Liver (tissue), 9 donors: Measurements from ENCODE around the gene CCDC201. TPM values are rescaled to one million over a fixed set of nuclear protein-coding genes. Genes with fewer than 3 reads are reported as not detected.
A peak's percentile ranks its signal among the peaks of the same experiment; 100 is the strongest.

ENCODE experiments used
- DNase-seq: peaks from one replicate; pipeline ENCODE4 v3.0.0-alpha.2; 2017; ENCODE audit warnings: low spot score
- H3K27ac ChIP-seq, 2 donors: one replicate each; pipeline ENCODE4 v1.7.0; 2013; ENCODE audit warnings: inconsistent platforms in 2 of 2, low read length in 2 of 2, control low read depth in 1 of 2, low read depth in 1 of 2, mild to moderate bottlenecking in 1 of 2
- H3K27me3 ChIP-seq, 4 donors: one replicate each; pipeline versions ENCODE4 v1.6.1 to v1.7.0; 2013; ENCODE audit warnings: low read length in 3 of 4, inconsistent platforms in 1 of 4, mild to moderate bottlenecking in 1 of 4, moderate library complexity in 1 of 4; ENCODE audit not compliant: control insufficient read depth in 4 of 4, insufficient read depth in 4 of 4
- H3K36me3 ChIP-seq, 4 donors: one replicate each; pipeline versions ENCODE4 v1.6.1 to v1.7.0; 2013; ENCODE audit warnings: low read length in 3 of 4, mild to moderate bottlenecking in 3 of 4, low read depth in 1 of 4, moderate library complexity in 1 of 4; ENCODE audit not compliant: control insufficient read depth in 4 of 4, insufficient read depth in 3 of 4
- H3K4me1 ChIP-seq, 4 donors: one replicate each; pipeline versions ENCODE4 v1.6.1 to v1.7.0; 2013; ENCODE audit warnings: low read length in 3 of 4, mild to moderate bottlenecking in 3 of 4, moderate library complexity in 1 of 4; ENCODE audit not compliant: control insufficient read depth in 4 of 4, insufficient read depth in 4 of 4
- H3K4me3 ChIP-seq, 3 donors: one replicate each; pipeline versions ENCODE4 v1.6.1 to v1.7.0; 2013; ENCODE audit warnings: low read length in 3 of 3, control low read depth in 1 of 3, low read depth in 1 of 3, mild to moderate bottlenecking in 1 of 3
- H3K9ac ChIP-seq, 2 donors: one replicate each; pipeline ENCODE4 v1.7.0; 2013; ENCODE audit warnings: low read length in 2 of 2, mild to moderate bottlenecking in 2 of 2, moderate library complexity in 2 of 2, control low read depth in 1 of 2, low read depth in 1 of 2
- H3K9me3 ChIP-seq, 4 donors: one replicate each; pipeline versions ENCODE4 v1.6.1 to v1.7.0; 2013; ENCODE audit warnings: low read length in 3 of 4; ENCODE audit not compliant: control insufficient read depth in 4 of 4
- ATF3 ChIP-seq: IDR thresholded peaks from 2 replicates; pipeline ENCODE4 v1.6.1; 2016; ENCODE audit warnings: antibody characterized with exemption
- CTCF ChIP-seq: fragments of 150-350 bp; IDR thresholded peaks from 2 replicates; pipeline ENCODE4 v1.5.1; 2017; ENCODE audit warnings: improper control_type of control experiment, low read depth, low read length; ENCODE audit not compliant: missing input control
- EGR1 ChIP-seq, 2 donors: IDR thresholded peaks; 2 replicates each; pipeline ENCODE4 v1.6.1; 2016 to 2018; ENCODE audit warnings: antibody characterized with exemption in 2 of 2, low read depth in 2 of 2
- FOXA1 ChIP-seq: IDR thresholded peaks from 2 replicates; pipeline ENCODE4 v1.6.1; 2016; ENCODE audit warnings: antibody characterized with exemption
- FOXA2 ChIP-seq: IDR thresholded peaks from 2 replicates; pipeline ENCODE4 v1.6.1; 2016; ENCODE audit warnings: antibody characterized with exemption
- HNF4A ChIP-seq, 2 donors: conservative IDR thresholded peaks; 2 replicates each; pipeline ENCODE4 v1.6.1; 2016; ENCODE audit warnings: antibody characterized with exemption in 2 of 2, mild to moderate bottlenecking in 2 of 2
- HNF4G ChIP-seq: IDR thresholded peaks from 2 replicates; pipeline ENCODE4 v1.6.1; 2016; ENCODE audit warnings: antibody characterized with exemption
- JUND ChIP-seq, 2 donors: IDR thresholded peaks; 2 replicates each; pipeline ENCODE4 v1.6.1; 2016; ENCODE audit warnings: antibody characterized with exemption in 2 of 2
- MAX ChIP-seq: IDR thresholded peaks from 2 replicates; pipeline ENCODE4 v1.6.1; 2016; ENCODE audit warnings: antibody characterized with exemption
- NR2F2 ChIP-seq: IDR thresholded peaks from 2 replicates; pipeline ENCODE4 v1.6.1; 2016; ENCODE audit warnings: antibody characterized with exemption
- RAD21 ChIP-seq, 2 donors: IDR thresholded peaks; 2 replicates each; pipeline ENCODE4 v1.6.1; 2016; ENCODE audit warnings: antibody characterized with exemption in 2 of 2, mild to moderate bottlenecking in 2 of 2
- REST ChIP-seq: IDR thresholded peaks from 2 replicates; pipeline ENCODE4 v1.6.1; 2016; ENCODE audit warnings: antibody characterized with exemption, mild to moderate bottlenecking
- RXRA ChIP-seq, 2 donors: IDR thresholded peaks; 2 replicates each; pipeline ENCODE4 v1.6.1; 2017 to 2018; ENCODE audit warnings: antibody characterized with exemption in 2 of 2, mild to moderate bottlenecking in 1 of 2
- SP1 ChIP-seq: IDR thresholded peaks from 2 replicates; pipeline ENCODE4 v1.6.1; 2018; ENCODE audit warnings: antibody characterized with exemption, mild to moderate bottlenecking
- TAF1 ChIP-seq: conservative IDR thresholded peaks from 2 replicates; pipeline ENCODE4 v1.6.1; 2016; ENCODE audit warnings: antibody characterized with exemption, mild to moderate bottlenecking
- YY1 ChIP-seq: IDR thresholded peaks from 2 replicates; pipeline ENCODE4 v1.6.1; 2016; ENCODE audit warnings: antibody characterized with exemption, mild to moderate bottlenecking
- ZBTB33 ChIP-seq: IDR thresholded peaks from 2 replicates; pipeline ENCODE4 v1.6.1; 2016; ENCODE audit warnings: antibody characterized with exemption
- WGBS: extraction: QIAGEN DNeasy Blood & Tissue Kit; methylation state at CpG from one replicate; pipeline ENCODE4 v1.1.7; 2013; 5-methylcytosine and 5-hydroxymethylcytosine counted together
- polyA plus RNA-seq, 2 donors: library from polyadenylated mRNA; stranded (reverse) in 1 of 2; unstranded in 1 of 2; fragments of 200-250 nt in 1 of 2; fragments of >200 nt in 1 of 2; fragmentation: Nextera tagmentation in 1 of 2; extraction: Ambion mirVana in 1 of 2; gene quantifications; one replicate each; pipeline versions ENCODE4 v1.2.1 to v1.2.3, GENCODE V29; 2013 to 2015
- total RNA-seq, 2 donors: library from RNA; depleted of rRNA; stranded (reverse); fragments of >200 nt; gene quantifications; one replicate each; pipeline ENCODE4 v1.2.3, GENCODE V29; 2014
- donor health status: healthy.
- donor health status: healthy.
- donor health status: healthy.
- donor health status: healthy.
- donor health status: healthy.

Gene CCDC201
- total and polyA plus RNA-seq, 4 donors = not detected

GRCh38 chr7:45880433-45880860 is 7.6 kb upstream of the CCDC201 start (continued):
- peak; percentile 40 for TF ChIP-seq REST
- TF ChIP-seq EGR1 (IDR thresholded peaks at IDR 0.05; ENCODE audit: low read depth in 2 of 2) = peak; percentile 96 to 98

GRCh38 chr7:45878457-45879144 is 5.7 kb upstream of the CCDC201 start:
- TF ChIP-seq ZBTB33 = no peak
- TF ChIP-seq TAF1 = no peak
- TF ChIP-seq HNF4G = no peak
- TF ChIP-seq SP1 = no peak
- TF ChIP-seq YY1 = no peak
- TF ChIP-seq HNF4A (conservative IDR thresholded peaks at IDR 0.05) = no peak
- no peak for TF ChIP-seq RXRA (IDR thresholded peaks at IDR 0.05)
- no peak for TF ChIP-seq ATF3
- H3K27ac ChIP-seq = no peak overlapping the region
- 37% methylated on average over 3 of the region's 3 CpGs for WGBS
- no peaks in the 10 kb centered on the region for H3K36me3 ChIP-seq
- no peak overlapping the region for H3K4me3 ChIP-seq
- no peaks in the 10 kb centered on the region for H3K27me3 ChIP-seq
- no peaks in the 10 kb centered on the region for H3K9me3 ChIP-seq
- no peak for DNase-seq
- H3K4me1 ChIP-seq = peaks cover 0 to 23% (median 10%) of the 10 kb centered on the region in 4 donors
- no peak overlapping the region for H3K9ac ChIP-seq

GRCh38 chr7:45876519-45876918 is 3.6 kb upstream of the CCDC201 start:
- WGBS = 64% methylated on average over 2 of the region's 2 CpGs
- H3K27me3 ChIP-seq = no peaks in the 10 kb centered on the region
- no peak for DNase-seq
- H3K4me3 ChIP-seq = no peak overlapping the region
- H3K4me1 ChIP-seq = peaks cover 0 to 14% (median 5%) of the 10 kb centered on the region in 4 donors
- no peaks in the 10 kb centered on the region for H3K36me3 ChIP-seq
- no peak overlapping the region for H3K9ac ChIP-seq
- no peaks in the 10 kb centered on the region for H3K9me3 ChIP-seq
- peak overlapping the region in 1 of 2 donors; percentile 22 for H3K27ac ChIP-seq
- TF ChIP-seq FOXA2 (peak; percentile 49), RXRA (IDR thresholded peaks at IDR 0.05) (peak; percentile 33 to 84), CTCF (no peak), EGR1 (IDR thresholded peaks at IDR 0.05; ENCODE audit: low read depth in 2 of 2) (peak in 1 of 2 donors; percentile 35), RAD21 (IDR thresholded peaks at IDR 0.05) (peak in 1 of 2 donors; percentile 17), HNF4G (no peak), MAX (peak; percentile 68), NR2F2 (no peak), FOXA1 (no peak), SP1 (no peak), HNF4A (conservative IDR thresholded peaks at IDR 0.05) (peak; percentile 39 to 64), TAF1 (no peak), YY1 (peak; percentile 89), JUND (IDR thresholded peaks at IDR 0.05) (peak in 1 of 2 donors; percentile 51), REST (no peak)
